Thoracic aorta (tissue), 2 donors: ENCODE measurements around the gene SFT2D1. TPM values are rescaled to one million over a fixed set of nuclear protein-coding genes. Genes with fewer than 3 reads are reported as not detected.

Experiments used
- ATAC-seq: fragments of 150-250 bp; one replicate; pipeline ENCODE4 v1.8.0; 2017; ENCODE audit warnings: low read depth; ENCODE audit not compliant: insufficient number of reproducible peaks, low FRiP score
- DNase-seq: peaks from one replicate; pipeline ENCODE4 v3.0.0-alpha.2; 2020; ENCODE audit warnings: low spot score
- H3K27ac ChIP-seq, 2 donors: fragments of 200-600 bp; sonication (generic); 1 replicate in 1 of 2; 2 replicates in 1 of 2; pipeline ENCODE4 v1.5.1; 2016; ENCODE audit warnings: mild to moderate bottlenecking in 2 of 2, moderate library complexity in 2 of 2
- H3K27me3 ChIP-seq: fragments of 200-600 bp; sonication (generic); replicated peaks from 2 replicates; pipeline ENCODE4 v1.6.0; 2016; ENCODE audit warnings: mild to moderate bottlenecking; ENCODE audit not compliant: insufficient read depth
- H3K36me3 ChIP-seq: fragments of 200-600 bp; sonication (generic); one replicate; pipeline ENCODE4 v1.5.1; 2016
- H3K4me1 ChIP-seq, 2 donors: fragments of 200-600 bp; sonication (generic); 1 replicate in 1 of 2; 2 replicates in 1 of 2; pipeline versions ENCODE4 v1.5.1 to v1.6.0; 2016; ENCODE audit warnings: low read depth in 2 of 2, mild to moderate bottlenecking in 1 of 2; ENCODE audit not compliant: control insufficient read depth in 1 of 2
- H3K4me3 ChIP-seq: fragments of 200-600 bp; sonication (generic); 2 replicates; pipeline ENCODE4 v1.5.1; 2016; ENCODE audit warnings: mild to moderate bottlenecking
- H3K9me3 ChIP-seq: fragments of 200-600 bp; sonication (generic); 2 replicates; pipeline ENCODE4 v1.5.1; 2016
- total RNA-seq, 2 donors: library from RNA; depleted of rRNA; stranded (reverse); fragments of >200 nt; gene quantifications; one replicate each; pipeline versions ENCODE4 v1.1.0 to v1.2.3, GENCODE V29; 2016
- TF ChIP-seq, protein P1 (sequence below): fragments of 200-600 bp; sonication (generic); IDR thresholded peaks from one replicate; pipeline ENCODE4 v1.5.1; 2019; ENCODE audit warnings: antibody characterized with exemption

Gene SFT2D1
- total RNA-seq, 2 donors from 2014 or later, result 23.3 to 27.9 TPM

DNA sequence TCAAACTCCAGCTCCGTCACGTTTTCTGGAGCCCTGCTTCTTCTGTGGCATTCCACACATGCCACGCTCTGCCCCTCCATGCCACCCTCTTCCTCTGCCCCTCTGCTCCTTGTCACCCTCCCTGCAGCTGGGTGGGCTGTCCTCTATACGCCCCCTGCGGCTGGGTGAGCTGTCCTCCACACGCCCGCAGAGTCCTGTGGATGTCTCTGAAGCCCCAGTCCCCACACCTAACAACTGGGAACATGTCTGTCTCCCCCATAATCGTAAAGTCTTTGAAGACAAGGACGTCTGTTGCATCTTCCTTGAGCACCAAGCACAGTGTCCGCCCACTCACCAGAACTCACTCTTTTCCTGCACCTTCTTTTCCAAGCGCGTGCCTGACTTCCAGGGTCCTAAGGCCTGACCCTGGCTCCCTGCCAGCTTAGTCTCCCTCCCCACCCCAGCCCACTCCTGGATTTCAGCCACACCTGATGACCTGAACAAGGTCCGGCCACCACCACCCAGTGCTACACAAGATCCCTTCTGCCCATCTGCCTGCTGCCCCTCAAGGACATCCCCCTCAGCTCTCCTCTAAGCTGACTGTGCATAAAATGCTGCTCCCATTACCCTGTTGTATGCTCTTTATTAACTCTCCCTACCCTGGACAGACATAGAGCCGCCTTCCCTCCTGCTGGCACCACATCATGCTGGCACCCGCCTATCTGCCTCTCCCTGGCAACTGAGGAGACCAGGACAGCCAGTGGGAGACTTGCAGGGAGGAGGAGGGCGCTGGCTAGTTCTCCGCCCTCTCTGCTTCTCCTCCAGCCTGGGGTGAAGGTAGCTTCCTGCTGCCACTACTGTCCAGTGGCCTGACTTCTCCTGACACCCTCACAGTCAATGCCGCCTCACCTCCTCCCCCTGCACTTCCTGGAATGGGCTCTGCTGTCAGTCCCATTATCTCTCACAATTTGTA is 23.4 kb downstream of the SFT2D1 start:
- Histone ChIP-seq H3K27me3 (no peaks in the 10 kb centered on the region), H3K36me3 (peaks cover 14% of the 10 kb centered on the region), H3K4me1 (no peaks in the 10 kb centered on the region), H3K27ac (no peak overlapping the region), H3K9me3 (no peaks in the 10 kb centered on the region), H3K4me3 (no peak overlapping the region)
- TF ChIP-seq, protein P1, sequence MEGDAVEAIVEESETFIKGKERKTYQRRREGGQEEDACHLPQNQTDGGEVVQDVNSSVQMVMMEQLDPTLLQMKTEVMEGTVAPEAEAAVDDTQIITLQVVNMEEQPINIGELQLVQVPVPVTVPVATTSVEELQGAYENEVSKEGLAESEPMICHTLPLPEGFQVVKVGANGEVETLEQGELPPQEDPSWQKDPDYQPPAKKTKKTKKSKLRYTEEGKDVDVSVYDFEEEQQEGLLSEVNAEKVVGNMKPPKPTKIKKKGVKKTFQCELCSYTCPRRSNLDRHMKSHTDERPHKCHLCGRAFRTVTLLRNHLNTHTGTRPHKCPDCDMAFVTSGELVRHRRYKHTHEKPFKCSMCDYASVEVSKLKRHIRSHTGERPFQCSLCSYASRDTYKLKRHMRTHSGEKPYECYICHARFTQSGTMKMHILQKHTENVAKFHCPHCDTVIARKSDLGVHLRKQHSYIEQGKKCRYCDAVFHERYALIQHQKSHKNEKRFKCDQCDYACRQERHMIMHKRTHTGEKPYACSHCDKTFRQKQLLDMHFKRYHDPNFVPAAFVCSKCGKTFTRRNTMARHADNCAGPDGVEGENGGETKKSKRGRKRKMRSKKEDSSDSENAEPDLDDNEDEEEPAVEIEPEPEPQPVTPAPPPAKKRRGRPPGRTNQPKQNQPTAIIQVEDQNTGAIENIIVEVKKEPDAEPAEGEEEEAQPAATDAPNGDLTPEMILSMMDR, result no peak
- DNase-seq (no peak), ATAC-seq (no peak)

- no peak for DNase-seq
- Histone ChIP-seq H3K4me3 (no peak overlapping the region), H3K4me1 (no peaks in the 10 kb centered on the region), H3K27me3 (no peaks in the 10 kb centered on the region), H3K36me3 (peaks cover 13% of the 10 kb centered on the region), H3K27ac (no peak overlapping the region), H3K9me3 (no peaks in the 10 kb centered on the region)
- no peak for ATAC-seq
- TF ChIP-seq, protein P1, result no peak
Observed at GRCh38 chr6:166318227-166318626, 24.1 kb downstream of the SFT2D1 start.

- ATAC-seq (no peak), DNase-seq (no peak)
- TF ChIP-seq, protein P1, result no peak
- H3K4me1 ChIP-seq, result no peaks in the 10 kb centered on the region
- H3K27me3 ChIP-seq, result no peaks in the 10 kb centered on the region
- H3K27ac ChIP-seq, result no peak overlapping the region
- no peaks in the 10 kb centered on the region for H3K9me3 ChIP-seq
- H3K36me3 ChIP-seq, result peaks cover 11% of the 10 kb centered on the region
- no peak overlapping the region for H3K4me3 ChIP-seq
Observed at GRCh38 chr6:166317261-166318212, 24.8 kb downstream of the SFT2D1 start.

GRCh38 chr6:166315436-166315835 is 26.9 kb downstream of the SFT2D1 start:
- DNase-seq (no peak), ATAC-seq (no peak)
- no peaks in the 10 kb centered on the region for H3K4me1 ChIP-seq
- no peaks in the 10 kb centered on the region for H3K27me3 ChIP-seq
- H3K27ac ChIP-seq, result no peak overlapping the region
- peaks cover 4% of the 10 kb centered on the region for H3K36me3 ChIP-seq
- H3K9me3 ChIP-seq, result no peaks in the 10 kb centered on the region
- TF ChIP-seq, protein P1, result no peak
- no peak overlapping the region for H3K4me3 ChIP-seq

GRCh38 chr6:166314454-166314853 is 27.9 kb downstream of the SFT2D1 start:
- ATAC-seq, result no peak
- H3K9me3 ChIP-seq, result no peaks in the 10 kb centered on the region

More at GRCh38 chr6:166314454-166314853, 27.9 kb downstream of the SFT2D1 start:
- Histone ChIP-seq H3K27me3 (no peaks in the 10 kb centered on the region), H3K4me3 (no peak overlapping the region), H3K4me1 (no peaks in the 10 kb centered on the region), H3K27ac (no peak overlapping the region), H3K36me3 (no peaks in the 10 kb centered on the region)
- DNase-seq, result no peak
- TF ChIP-seq, protein P1, result no peak
